ENCODE results near the gene KRTAP4-11. TPM values are rescaled to one million over a fixed set of nuclear protein-coding genes. Genes with fewer than 3 reads are reported as not detected.

The KRTAP4-11 gene
- total RNA-seq, 1 donor from 2014 or later: not detected

- peak overlapping the region; percentile 67 for H3K27ac Mint-ChIP-seq (ENCODE audit: unreplicated experiment)
- H3K36me3 Mint-ChIP-seq (ENCODE audit: low read depth): no peaks in the 10 kb centered on the region
- H3K4me3 Mint-ChIP-seq (ENCODE audit: unreplicated experiment): no peak overlapping the region
- DNase-seq (ENCODE audit: low spot score): no peak
- peaks cover 24% of the 10 kb centered on the region for H3K4me1 Mint-ChIP-seq (ENCODE audit: low read depth)
- no peaks in the 10 kb centered on the region for H3K9me3 Mint-ChIP-seq (ENCODE audit: low read depth)
- TF ChIP-seq CTCF (IDR thresholded peaks at IDR 0.05): no peak
- H3K27me3 Mint-ChIP-seq (ENCODE audit: low read depth): no peaks in the 10 kb centered on the region
Observed at GRCh38 chr17:41082626-41083025, 35.5 kb downstream of the KRTAP4-11 start.

GRCh38 chr17:41076788-41077187, 41.4 kb downstream of the KRTAP4-11 start:
- DNase-seq (ENCODE audit: low spot score): no peak
- Mint-ChIP-seq H3K4me1 (ENCODE audit: low read depth) (peaks cover under 1% of the 10 kb centered on the region), H3K27ac (ENCODE audit: unreplicated experiment) (no peak overlapping the region), H3K27me3 (ENCODE audit: low read depth) (no peaks in the 10 kb centered on the region), H3K9me3 (ENCODE audit: low read depth) (no peaks in the 10 kb centered on the region), H3K4me3 (ENCODE audit: unreplicated experiment) (no peak overlapping the region), H3K36me3 (ENCODE audit: low read depth) (no peaks in the 10 kb centered on the region)
- TF ChIP-seq CTCF (IDR thresholded peaks at IDR 0.05): no peak

- Mint-ChIP-seq H3K27ac (ENCODE audit: unreplicated experiment) (no peak overlapping the region), H3K27me3 (ENCODE audit: low read depth) (no peaks in the 10 kb centered on the region), H3K36me3 (ENCODE audit: low read depth) (no peaks in the 10 kb centered on the region), H3K4me1 (ENCODE audit: low read depth) (no peaks in the 10 kb centered on the region), H3K9me3 (ENCODE audit: low read depth) (no peaks in the 10 kb centered on the region), H3K4me3 (ENCODE audit: unreplicated experiment) (no peak overlapping the region)
- no peak for TF ChIP-seq CTCF (IDR thresholded peaks at IDR 0.05)
- no peak for DNase-seq (ENCODE audit: low spot score)
Observed at GRCh38 chr17:41073676-41074075, 44.5 kb downstream of the KRTAP4-11 start.

- DNase-seq (ENCODE audit: low spot score): no peak
- TF ChIP-seq CTCF (IDR thresholded peaks at IDR 0.05): no peak
- Mint-ChIP-seq H3K36me3 (ENCODE audit: low read depth) (no peaks in the 10 kb centered on the region), H3K4me1 (ENCODE audit: low read depth) (no peaks in the 10 kb centered on the region), H3K9me3 (ENCODE audit: low read depth) (no peaks in the 10 kb centered on the region), H3K27me3 (ENCODE audit: low read depth) (no peaks in the 10 kb centered on the region), H3K27ac (ENCODE audit: unreplicated experiment) (no peak overlapping the region), H3K4me3 (ENCODE audit: unreplicated experiment) (no peak overlapping the region)
Observed at GRCh38 chr17:41071606-41072360, 46.4 kb downstream of the KRTAP4-11 start.

GRCh38 chr17:41069031-41069430, 49.1 kb downstream of the KRTAP4-11 start:
- Mint-ChIP-seq H3K4me3 (ENCODE audit: unreplicated experiment) (no peak overlapping the region), H3K9me3 (ENCODE audit: low read depth) (no peaks in the 10 kb centered on the region), H3K27ac (ENCODE audit: unreplicated experiment) (no peak overlapping the region), H3K36me3 (ENCODE audit: low read depth) (no peaks in the 10 kb centered on the region), H3K4me1 (ENCODE audit: low read depth) (peaks cover 10% of the 10 kb centered on the region), H3K27me3 (ENCODE audit: low read depth) (no peaks in the 10 kb centered on the region)
- no peak for TF ChIP-seq CTCF (IDR thresholded peaks at IDR 0.05)
- DNase-seq (ENCODE audit: low spot score): no peak
